GM21515 (cell line): ENCODE results near the gene COG1.

Source experiments
- ATAC-seq: cut with Tn5 transposase; IDR thresholded peaks from one replicate; pipeline ENCODE4 v1.9.1; 2021; ENCODE audit not compliant: unreplicated experiment

The COG1 gene

GRCh38 chr17:73166731-73167581, 25.9 kb upstream of the COG1 start:
- no peak for ATAC-seq

GRCh38 chr17:73168667-73169066, 24.2 kb upstream of the COG1 start:
- no peak for ATAC-seq

- ATAC-seq = no peak
Measured at GRCh38 chr17:73170324-73170723, 22.5 kb upstream of the COG1 start.

GRCh38 chr17:73172252-73172651, 20.6 kb upstream of the COG1 start:
- no peak for ATAC-seq

DNA sequence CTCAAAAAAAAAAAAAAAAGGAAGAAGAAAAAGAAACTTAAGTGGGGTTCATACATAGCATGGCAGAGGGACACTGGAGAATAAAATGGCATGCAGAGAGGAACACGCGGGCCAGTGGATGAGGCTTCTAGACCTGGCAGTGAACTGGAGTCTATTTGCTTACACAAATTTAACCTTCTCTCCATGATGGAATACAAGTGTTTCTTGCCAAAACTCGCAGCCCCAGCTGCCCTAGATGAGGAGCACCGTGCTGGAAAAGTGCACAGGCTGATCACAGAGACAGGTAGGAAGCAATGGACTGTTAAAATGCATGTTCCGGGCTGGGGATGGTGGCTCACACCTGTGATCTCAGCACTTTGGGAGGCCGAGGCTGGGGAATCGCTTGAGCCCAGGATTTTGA, 18.7 kb upstream of the COG1 start:
- ATAC-seq = no peak

DNA sequence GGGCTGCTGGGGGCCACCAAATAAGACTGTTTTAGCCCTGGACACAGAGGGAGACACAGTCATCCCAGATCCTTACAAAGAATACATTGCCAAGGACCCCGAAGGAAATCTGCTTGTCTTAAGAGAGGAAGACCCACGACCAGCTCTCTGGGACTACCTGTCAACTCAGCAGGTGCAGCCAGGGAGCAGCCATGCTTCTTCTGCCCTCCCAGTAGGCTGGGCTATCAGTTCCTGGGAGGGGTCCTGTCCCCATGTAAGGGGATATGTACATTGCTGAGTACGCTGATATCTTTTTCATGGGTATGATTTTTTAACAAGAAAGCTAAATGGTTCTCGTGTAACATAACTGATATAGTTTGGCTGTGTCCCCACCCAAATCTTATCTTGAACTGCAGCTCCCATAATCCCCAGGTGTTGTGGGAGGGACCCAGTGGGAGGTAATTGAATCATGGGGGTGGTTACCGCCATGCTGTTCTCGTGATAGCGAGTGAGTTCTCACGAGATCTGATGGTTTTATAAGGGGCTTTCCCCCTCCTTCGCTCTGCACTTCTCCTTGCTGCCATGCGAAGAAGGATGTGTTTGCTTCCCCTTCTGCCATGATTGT, 16.8 kb upstream of the COG1 start:
- no peak for ATAC-seq

DNA sequence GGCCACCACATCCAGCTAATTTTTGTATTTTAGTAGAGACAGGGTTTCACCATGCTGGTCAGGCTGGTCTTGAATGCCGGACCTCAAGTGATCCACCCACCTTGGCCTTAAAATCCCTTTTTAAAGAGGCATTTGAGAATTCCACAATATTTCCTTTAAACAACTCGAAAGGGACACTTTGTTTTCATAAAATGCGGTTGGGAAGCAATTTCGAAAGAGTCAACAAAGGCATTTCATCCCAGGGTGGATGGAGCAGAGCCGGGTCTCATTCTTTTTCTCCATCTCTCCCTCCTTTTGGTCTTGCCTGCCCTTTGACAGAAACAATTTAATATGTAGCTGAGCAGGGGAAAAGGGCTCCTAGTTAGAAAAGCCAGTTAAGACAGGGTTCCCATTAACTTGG, 13.5 kb upstream of the COG1 start:
- ATAC-seq = no peak

DNA sequence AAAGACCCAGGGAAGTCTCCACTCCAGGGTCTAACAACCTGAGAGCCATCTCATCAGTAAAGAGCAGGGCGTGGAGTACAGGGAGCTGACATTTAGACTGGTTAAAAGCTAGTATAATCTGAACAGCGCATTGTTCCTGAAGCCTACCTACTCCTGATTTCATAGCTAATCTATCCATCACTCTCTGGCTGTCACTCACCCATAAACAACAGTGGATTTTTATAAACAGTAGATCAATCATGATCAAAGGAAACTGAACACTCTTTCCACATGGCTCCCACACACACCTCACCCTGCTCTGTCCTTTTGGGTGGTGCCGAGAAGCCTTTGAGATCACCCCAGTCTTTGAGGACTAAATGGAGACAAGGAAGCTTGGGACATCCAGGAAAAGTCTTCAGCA, 13.0 kb upstream of the COG1 start:
- no peak for ATAC-seq

DNA sequence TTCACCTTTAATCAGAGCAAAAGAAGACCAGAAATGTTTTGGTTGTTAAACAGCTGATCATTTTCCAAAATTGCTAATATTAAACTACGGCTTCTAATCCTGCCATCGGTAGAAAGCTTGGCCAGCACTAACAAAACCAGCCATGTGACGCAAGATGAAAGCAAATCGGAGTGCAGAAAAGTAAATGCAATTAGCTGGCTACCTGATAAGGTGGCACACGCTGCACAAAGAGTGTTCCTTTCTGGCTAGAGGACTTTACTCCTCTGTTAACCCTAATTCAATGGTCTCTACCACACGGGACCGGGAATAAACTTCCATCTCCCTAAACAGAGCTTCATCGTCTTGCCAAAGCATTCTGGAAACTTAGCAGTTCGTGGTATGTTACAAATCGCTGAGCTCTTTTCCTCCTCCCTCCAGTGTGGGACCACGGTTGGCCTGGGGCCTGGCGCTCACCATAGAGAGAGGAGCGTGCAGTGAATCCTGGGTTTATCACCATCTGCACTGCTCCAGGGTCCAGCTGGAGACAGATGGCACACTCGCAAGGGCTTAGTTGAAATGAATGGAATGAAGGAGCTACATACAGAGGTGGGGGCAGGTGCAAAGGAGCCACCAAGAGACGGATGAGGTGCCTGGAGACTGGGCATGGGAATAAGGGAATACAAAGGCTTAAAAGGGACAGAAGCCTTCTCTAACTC, 10.1 kb upstream of the COG1 start:
- no peak for ATAC-seq

GRCh38 chr17:73184136-73184993, 8.5 kb upstream of the COG1 start:
- no peak for ATAC-seq

DNA sequence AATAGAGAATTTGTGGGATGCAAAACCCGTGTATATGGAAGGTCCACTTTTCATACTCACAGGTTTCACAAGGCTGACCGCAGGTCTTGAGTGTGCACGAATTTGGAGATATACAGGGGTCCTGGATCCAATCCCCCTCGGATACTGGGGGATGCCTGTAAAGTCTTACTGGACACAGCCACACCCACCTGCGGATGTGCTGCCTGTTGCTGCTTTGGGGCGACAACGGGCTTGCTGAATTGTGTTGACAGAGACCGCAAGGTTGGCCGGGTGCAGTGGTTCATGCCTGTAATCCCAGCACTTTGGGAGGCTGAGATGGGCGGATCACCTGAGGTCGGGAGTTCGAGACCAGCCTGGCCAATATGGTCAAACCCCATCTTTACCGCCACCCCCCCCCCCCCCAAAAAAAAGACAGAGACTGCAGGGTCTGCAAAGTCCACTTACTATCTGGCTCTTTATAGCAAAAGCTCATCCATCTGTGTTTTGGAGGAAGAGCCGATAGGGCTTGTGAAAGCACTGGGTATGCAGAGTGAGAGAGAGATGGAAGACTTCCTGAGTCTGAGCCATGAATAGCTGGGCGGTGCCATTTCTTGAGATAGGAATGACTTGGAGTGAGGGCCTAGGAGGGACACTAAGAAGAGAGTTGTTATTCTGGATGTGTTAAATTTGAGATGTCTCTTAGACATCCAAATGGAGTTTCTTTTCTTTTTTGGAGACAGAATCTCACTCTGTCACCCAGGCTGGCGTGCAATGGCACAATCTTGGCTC, 6.4 kb upstream of the COG1 start:
- ATAC-seq = no peak

GRCh38 chr17:73187203-73187769, 5.6 kb upstream of the COG1 start:
- no peak for ATAC-seq

DNA sequence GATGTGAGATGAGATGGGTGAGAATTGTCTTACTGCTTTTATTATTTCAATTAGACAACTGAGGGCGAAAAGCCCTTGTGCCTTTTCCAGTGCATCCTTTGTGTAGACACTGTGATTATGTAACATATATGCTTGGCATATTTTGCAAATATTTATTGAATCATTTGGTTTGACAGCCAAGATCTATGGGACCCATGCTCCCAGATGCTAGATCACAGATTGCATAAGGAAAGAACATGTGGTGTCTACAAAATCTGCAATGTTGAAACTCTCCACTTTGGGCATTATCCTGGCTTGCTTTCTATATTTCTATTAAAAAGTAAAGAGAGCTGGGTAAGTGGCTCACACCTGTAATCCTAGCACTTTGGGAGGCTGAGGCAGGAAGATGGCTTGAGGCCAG, 4.8 kb upstream of the COG1 start:
- no peak for ATAC-seq

GRCh38 chr17:73189417-73190099, 3.3 kb upstream of the COG1 start:
- no peak for ATAC-seq

DNA sequence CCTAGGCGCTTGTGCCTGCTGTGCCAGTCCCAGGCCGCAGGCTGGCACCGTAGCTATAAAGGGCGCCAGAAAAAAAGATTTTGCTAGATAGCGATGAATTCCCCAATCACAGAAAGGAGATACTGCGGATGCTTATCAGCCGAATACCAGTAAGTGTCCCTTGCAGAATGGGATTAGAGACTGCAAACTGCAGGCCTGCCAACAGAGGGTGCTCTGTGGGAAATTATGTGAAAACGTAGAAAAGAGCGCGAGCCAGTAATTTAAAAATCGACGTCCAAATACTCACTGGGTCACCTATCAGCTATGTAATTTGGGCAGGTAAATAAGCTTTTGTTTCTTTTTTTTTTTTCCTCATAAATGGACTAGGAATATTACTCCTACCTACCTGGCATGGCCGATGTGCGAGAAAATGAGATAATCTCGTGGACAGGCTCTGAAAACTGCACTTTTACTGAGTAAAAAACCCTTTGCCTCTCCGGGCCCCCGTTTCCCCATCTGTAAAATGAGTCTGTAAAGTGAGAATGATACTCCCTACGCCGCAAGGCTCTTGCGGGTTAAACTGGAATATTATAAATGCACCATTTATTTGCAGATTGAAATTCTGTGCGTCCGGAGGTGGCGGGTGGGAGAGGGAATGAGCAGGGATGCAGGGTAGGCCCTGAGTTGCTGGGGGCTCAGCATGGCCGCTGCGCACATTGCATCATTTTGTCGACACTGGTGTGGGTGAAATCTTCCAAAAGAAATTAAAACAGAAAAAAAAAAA, 1.2 kb upstream of the COG1 start:
- peak; percentile 32 for ATAC-seq

DNA sequence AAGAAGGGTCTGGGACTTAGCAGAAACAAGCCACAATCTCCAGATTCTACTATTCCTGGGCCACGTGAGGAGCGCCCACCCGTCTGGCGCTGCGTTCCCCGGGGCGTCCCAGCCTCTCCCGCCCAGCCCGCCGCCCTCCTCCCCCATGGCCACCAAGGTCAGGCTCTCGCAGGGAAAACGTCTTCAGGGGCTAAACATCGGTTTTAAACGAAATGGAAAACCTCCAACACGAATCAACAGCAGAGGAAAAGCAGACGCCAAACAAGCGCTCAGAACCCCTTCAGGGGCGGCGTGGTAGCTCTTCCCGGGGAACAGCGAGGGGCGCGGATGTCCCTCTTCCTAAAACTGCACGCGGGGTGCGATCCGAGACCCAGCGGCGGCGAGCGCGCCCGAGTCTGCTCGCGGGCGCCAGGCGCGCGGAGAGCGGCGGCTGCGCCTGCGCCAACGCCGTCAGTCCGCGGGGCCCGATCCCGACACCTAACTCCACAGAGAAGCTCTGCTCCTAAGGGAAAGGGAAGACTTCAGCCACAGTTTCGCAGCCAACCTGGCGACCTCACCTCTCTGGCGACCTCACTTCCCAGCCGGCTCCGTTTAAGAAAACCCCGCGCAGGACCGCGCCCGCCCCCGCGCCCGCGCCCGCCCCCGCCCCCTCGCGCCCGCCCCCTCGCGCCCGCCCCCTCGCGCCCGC, 505 bp upstream of the COG1 start:
- ATAC-seq = peak; percentile 57

- ATAC-seq = no peak
Measured at GRCh38 chr17:73194514-73195222, 1.8 kb downstream of the COG1 start.

DNA sequence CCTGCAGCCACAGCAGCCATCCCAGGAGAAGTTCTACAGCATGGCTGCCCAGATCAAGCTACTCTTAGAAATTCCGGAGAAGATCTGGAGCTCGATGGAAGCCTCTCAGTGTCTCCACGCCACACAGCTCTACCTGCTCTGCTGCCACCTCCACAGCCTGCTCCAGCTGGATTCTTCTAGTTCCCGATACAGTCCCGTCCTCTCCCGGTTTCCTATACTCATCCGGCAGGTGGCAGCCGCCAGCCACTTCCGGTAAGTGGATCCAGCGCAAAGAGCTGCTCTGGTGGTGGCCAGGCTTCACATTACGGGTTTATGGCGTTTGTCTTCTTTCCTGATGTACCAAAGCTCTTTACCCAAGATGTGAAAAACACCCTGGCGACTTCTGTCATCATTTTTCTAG, 3.6 kb downstream of the COG1 start:
- no peak for ATAC-seq
